SU-DHL-6 (cell line): ENCODE results near the gene GRB10.

Experiments used
- EZH2phosphoT487 ChIP-seq: fragments of 200-600 bp; sonication (generic), shearing (Covaris generic); conservative IDR thresholded peaks from 2 replicates; pipeline ENCODE4 v1.6.1; 2018; ENCODE audit warnings: mild to moderate bottlenecking, antibody characterized with exemption, low read length, moderate library complexity, mixed read lengths
- TF ChIP-seq, protein P1 (sequence below): fragments of 200-600 bp; sonication (generic); IDR thresholded peaks from one replicate; pipeline ENCODE4 v1.5.1; 2017; ENCODE audit warnings: antibody characterized with exemption, mild to moderate bottlenecking, low read length, moderate library complexity; ENCODE audit not compliant: insufficient read depth, poor library complexity, severe bottlenecking

GRCh38 chr7:50678586-50678985 lies 104.1 kb downstream of the GRB10 start:
- TF ChIP-seq, protein P1, sequence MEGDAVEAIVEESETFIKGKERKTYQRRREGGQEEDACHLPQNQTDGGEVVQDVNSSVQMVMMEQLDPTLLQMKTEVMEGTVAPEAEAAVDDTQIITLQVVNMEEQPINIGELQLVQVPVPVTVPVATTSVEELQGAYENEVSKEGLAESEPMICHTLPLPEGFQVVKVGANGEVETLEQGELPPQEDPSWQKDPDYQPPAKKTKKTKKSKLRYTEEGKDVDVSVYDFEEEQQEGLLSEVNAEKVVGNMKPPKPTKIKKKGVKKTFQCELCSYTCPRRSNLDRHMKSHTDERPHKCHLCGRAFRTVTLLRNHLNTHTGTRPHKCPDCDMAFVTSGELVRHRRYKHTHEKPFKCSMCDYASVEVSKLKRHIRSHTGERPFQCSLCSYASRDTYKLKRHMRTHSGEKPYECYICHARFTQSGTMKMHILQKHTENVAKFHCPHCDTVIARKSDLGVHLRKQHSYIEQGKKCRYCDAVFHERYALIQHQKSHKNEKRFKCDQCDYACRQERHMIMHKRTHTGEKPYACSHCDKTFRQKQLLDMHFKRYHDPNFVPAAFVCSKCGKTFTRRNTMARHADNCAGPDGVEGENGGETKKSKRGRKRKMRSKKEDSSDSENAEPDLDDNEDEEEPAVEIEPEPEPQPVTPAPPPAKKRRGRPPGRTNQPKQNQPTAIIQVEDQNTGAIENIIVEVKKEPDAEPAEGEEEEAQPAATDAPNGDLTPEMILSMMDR: no peak
- no peak for TF ChIP-seq EZH2phosphoT487
